MM.1S (cell line): ENCODE measurements around the gene NOL4L.

ENCODE experiments used
- DNase-seq: peaks from one replicate; pipeline ENCODE4 v3.0.0-alpha.2; 2015
- H2AFZ ChIP-seq: fragments of 300-600 bp; sonication (generic); 2 replicates; pipeline ENCODE4 v1.6.0; 2016; ENCODE audit warnings: antibody characterized with exemption, low read length
- H3F3A ChIP-seq: fragments of 300-600 bp; sonication (generic); 2 replicates; pipeline ENCODE4 v1.6.1; 2016; ENCODE audit warnings: mild to moderate bottlenecking, antibody characterized with exemption, low read length, moderate library complexity, mixed read lengths; ENCODE audit not compliant: insufficient read depth
- H3K27ac ChIP-seq: fragments of 300-600 bp; sonication (generic); 2 replicates; pipeline ENCODE4 v1.5.1; 2016; ENCODE audit warnings: mild to moderate bottlenecking, low read length
- H3K27me3 ChIP-seq: fragments of 300-600 bp; sonication (generic); replicated peaks from 2 replicates; pipeline ENCODE4 v1.6.0; 2016; ENCODE audit warnings: low read length; ENCODE audit not compliant: insufficient read depth
- H3K36me3 ChIP-seq: fragments of 300-600 bp; sonication (generic); replicated peaks from 2 replicates; pipeline ENCODE4 v1.6.1; 2016; ENCODE audit warnings: mild to moderate bottlenecking, low read length, mixed read lengths; ENCODE audit not compliant: insufficient read depth
- H3K4me1 ChIP-seq: fragments of 300-600 bp; sonication (generic); 2 replicates; pipeline ENCODE4 v1.6.1; 2016; ENCODE audit warnings: low read length, mixed read lengths
- H3K4me2 ChIP-seq: fragments of 300-600 bp; sonication (generic); 2 replicates; pipeline ENCODE4 v1.6.0; 2016; ENCODE audit warnings: low read depth, low read length
- H3K4me3 ChIP-seq: fragments of 300-600 bp; sonication (generic); 2 replicates; pipeline ENCODE4 v1.5.1; 2016; ENCODE audit warnings: low read length, mixed read lengths
- H3K79me2 ChIP-seq: fragments of 300-600 bp; sonication (generic); 2 replicates; pipeline ENCODE4 v1.6.1; 2016; ENCODE audit warnings: mixed run types, low read length, mixed read lengths
- H3K9ac ChIP-seq: fragments of 300-600 bp; sonication (generic); 2 replicates; pipeline ENCODE4 v1.6.1; 2016; ENCODE audit warnings: low read length, mixed read lengths
- H3K9me2 ChIP-seq: fragments of 300-600 bp; sonication (generic); replicated peaks from 2 replicates; pipeline ENCODE4 v1.6.1; 2016; ENCODE audit warnings: mild to moderate bottlenecking, low read length, mixed read lengths; ENCODE audit not compliant: insufficient read depth
- H3K9me3 ChIP-seq: fragments of 300-600 bp; sonication (generic); replicated peaks from 2 replicates; pipeline ENCODE4 v1.6.1; 2016; ENCODE audit warnings: mild to moderate bottlenecking, low read length, mixed read lengths; ENCODE audit not compliant: insufficient read depth
- H4K20me1 ChIP-seq: fragments of 300-600 bp; sonication (generic); 2 replicates; pipeline ENCODE4 v1.6.1; 2016; ENCODE audit warnings: mild to moderate bottlenecking, low read length, moderate library complexity, mixed read lengths; ENCODE audit not compliant: insufficient read depth
- EZH2 ChIP-seq: fragments of 300-600 bp; sonication (generic); optimal IDR thresholded peaks from 2 replicates; pipeline ENCODE3; 2017; ENCODE audit warnings: low read depth, mild to moderate bottlenecking, antibody characterized with exemption, low read length, mixed read lengths
- EZH2phosphoT487 ChIP-seq: fragments of 300-600 bp; sonication (generic); IDR thresholded peaks from 2 replicates; pipeline ENCODE4 v1.6.1; 2018; ENCODE audit warnings: antibody characterized with exemption, low read length
- TF ChIP-seq, protein P1 (sequence below): fragments of 300-600 bp; sonication (generic); IDR thresholded peaks from 2 replicates; pipeline ENCODE4 v1.5.1; 2016; ENCODE audit warnings: antibody characterized with exemption, low read length, mixed read lengths

The NOL4L gene

DNA sequence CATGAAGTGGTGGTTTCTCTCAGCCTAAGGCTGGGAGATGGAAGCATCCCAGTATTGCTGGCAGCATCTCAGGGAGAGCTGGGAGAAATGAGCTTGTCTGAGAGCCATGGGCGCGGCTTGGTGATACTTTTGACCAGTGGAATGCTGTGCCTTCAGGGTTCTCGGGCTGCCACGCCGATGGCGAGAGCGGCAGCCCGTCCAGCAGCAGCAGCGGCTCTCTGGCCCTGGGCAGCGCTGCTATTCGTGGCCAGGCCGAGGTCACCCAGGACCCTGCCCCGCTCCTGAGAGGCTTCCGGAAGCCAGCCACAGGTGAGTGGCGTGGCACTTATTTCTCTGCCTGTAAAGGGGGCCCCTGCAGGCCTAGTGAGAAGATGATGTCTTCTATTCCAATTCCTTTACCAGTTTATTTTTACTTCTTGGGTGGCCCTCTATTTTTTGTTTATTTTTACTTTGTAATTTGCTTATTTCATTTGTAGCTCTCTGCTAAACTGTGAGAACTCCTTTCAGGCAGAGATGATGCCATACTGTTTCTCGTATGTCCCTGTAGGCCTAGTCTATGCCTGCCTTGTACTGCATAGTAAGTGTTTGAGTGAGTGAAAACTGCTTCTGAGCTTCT is 155.3 kb downstream of the NOL4L start:
- no peaks in the 10 kb centered on the region for H3K27me3 ChIP-seq
- no peaks in the 10 kb centered on the region for H3K4me1 ChIP-seq
- H3K4me2 ChIP-seq: no peak overlapping the region
- no peaks in the 10 kb centered on the region for H4K20me1 ChIP-seq
- H3K9ac ChIP-seq: no peak overlapping the region
- no peak for DNase-seq
- H3F3A ChIP-seq: no peaks in the 10 kb centered on the region
- H3K9me2 ChIP-seq: no peaks in the 10 kb centered on the region
- H3K79me2 ChIP-seq: peaks cover 18% of the 10 kb centered on the region
- no peaks in the 10 kb centered on the region for H3K9me3 ChIP-seq
- H3K36me3 ChIP-seq: 0 out of 2 replicates have a peak, but pooled peaks cover 13% of the 10 kb centered on the region
- no peak overlapping the region for H3K4me3 ChIP-seq
- H3K27ac ChIP-seq: no peak overlapping the region
- TF ChIP-seq, protein P1, sequence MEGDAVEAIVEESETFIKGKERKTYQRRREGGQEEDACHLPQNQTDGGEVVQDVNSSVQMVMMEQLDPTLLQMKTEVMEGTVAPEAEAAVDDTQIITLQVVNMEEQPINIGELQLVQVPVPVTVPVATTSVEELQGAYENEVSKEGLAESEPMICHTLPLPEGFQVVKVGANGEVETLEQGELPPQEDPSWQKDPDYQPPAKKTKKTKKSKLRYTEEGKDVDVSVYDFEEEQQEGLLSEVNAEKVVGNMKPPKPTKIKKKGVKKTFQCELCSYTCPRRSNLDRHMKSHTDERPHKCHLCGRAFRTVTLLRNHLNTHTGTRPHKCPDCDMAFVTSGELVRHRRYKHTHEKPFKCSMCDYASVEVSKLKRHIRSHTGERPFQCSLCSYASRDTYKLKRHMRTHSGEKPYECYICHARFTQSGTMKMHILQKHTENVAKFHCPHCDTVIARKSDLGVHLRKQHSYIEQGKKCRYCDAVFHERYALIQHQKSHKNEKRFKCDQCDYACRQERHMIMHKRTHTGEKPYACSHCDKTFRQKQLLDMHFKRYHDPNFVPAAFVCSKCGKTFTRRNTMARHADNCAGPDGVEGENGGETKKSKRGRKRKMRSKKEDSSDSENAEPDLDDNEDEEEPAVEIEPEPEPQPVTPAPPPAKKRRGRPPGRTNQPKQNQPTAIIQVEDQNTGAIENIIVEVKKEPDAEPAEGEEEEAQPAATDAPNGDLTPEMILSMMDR: no peak
- TF ChIP-seq EZH2phosphoT487 (no peak), EZH2 (no peak)
- no peak overlapping the region for H2AFZ ChIP-seq

DNA sequence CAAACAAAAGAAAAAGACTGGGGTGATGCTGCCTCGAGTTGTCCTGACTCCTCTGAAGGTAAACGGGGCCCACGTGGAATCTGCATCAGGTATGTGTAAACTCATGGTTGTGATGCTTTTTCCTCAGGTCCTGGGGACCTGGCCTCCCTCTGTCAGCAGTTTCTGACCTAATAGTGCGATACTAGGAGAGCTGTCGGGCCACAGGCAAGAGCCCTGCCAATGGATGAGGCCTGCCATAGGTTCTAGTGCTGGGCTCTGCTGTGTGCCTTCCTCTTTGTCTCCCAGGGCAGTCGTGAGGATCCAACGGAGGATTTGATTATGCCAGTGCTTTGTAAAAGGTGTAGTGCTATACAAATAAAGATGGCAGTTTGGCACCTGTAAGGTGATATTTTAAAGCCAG is 155.8 kb downstream of the NOL4L start:
- H3K4me2 ChIP-seq: no peak overlapping the region
- H2AFZ ChIP-seq: no peak overlapping the region
- 0 out of 2 replicates have a peak, but pooled peaks cover 11% of the 10 kb centered on the region for H3K36me3 ChIP-seq
- H3K27me3 ChIP-seq: no peaks in the 10 kb centered on the region
- no peaks in the 10 kb centered on the region for H4K20me1 ChIP-seq
- H3K4me3 ChIP-seq: no peak overlapping the region
- H3K79me2 ChIP-seq: peaks cover 20% of the 10 kb centered on the region
- DNase-seq: no peak
- H3K4me1 ChIP-seq: no peaks in the 10 kb centered on the region
- H3K9me3 ChIP-seq: no peaks in the 10 kb centered on the region
- no peak overlapping the region for H3K27ac ChIP-seq
- H3F3A ChIP-seq: no peaks in the 10 kb centered on the region
- H3K9me2 ChIP-seq: no peaks in the 10 kb centered on the region
- TF ChIP-seq EZH2phosphoT487 (no peak), EZH2 (no peak)
- TF ChIP-seq, protein P1: no peak
- H3K9ac ChIP-seq: no peak overlapping the region

DNA sequence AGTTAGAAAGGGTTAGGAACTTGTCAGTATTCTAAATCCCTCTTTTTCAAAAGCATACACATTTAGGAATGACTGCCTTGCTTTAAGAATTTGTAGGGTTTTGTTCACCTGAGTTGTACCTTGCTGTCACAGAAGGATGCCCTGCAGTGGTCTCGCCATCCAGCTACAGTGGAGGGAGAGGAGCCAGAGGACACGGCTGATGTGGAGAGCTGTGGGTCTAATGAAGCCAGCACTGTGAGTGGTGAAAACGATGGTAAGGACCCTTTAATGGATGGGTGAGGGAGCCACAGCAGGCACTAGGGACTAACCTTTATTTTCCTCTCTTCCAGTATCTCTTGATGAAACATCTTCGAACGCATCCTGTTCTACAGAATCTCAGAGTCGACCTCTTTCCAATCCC is 157.1 kb downstream of the NOL4L start:
- no peak overlapping the region for H3K4me2 ChIP-seq
- DNase-seq: no peak
- TF ChIP-seq EZH2phosphoT487 (no peak), EZH2 (no peak)
- TF ChIP-seq, protein P1: no peak
- no peaks in the 10 kb centered on the region for H3K27me3 ChIP-seq
- H3K79me2 ChIP-seq: peaks cover 30% of the 10 kb centered on the region
- no peaks in the 10 kb centered on the region for H3K4me1 ChIP-seq
- no peaks in the 10 kb centered on the region for H4K20me1 ChIP-seq
- 0 out of 2 replicates have a peak, but pooled peaks cover 10% of the 10 kb centered on the region for H3K36me3 ChIP-seq
- H3K9ac ChIP-seq: no peak overlapping the region
- no peak overlapping the region for H3K27ac ChIP-seq
- H3K4me3 ChIP-seq: no peak overlapping the region
- no peak overlapping the region for H2AFZ ChIP-seq
- H3F3A ChIP-seq: no peaks in the 10 kb centered on the region
- H3K9me3 ChIP-seq: no peaks in the 10 kb centered on the region
- no peaks in the 10 kb centered on the region for H3K9me2 ChIP-seq
